ENCODE data around the gene MACROD1.

DNA sequence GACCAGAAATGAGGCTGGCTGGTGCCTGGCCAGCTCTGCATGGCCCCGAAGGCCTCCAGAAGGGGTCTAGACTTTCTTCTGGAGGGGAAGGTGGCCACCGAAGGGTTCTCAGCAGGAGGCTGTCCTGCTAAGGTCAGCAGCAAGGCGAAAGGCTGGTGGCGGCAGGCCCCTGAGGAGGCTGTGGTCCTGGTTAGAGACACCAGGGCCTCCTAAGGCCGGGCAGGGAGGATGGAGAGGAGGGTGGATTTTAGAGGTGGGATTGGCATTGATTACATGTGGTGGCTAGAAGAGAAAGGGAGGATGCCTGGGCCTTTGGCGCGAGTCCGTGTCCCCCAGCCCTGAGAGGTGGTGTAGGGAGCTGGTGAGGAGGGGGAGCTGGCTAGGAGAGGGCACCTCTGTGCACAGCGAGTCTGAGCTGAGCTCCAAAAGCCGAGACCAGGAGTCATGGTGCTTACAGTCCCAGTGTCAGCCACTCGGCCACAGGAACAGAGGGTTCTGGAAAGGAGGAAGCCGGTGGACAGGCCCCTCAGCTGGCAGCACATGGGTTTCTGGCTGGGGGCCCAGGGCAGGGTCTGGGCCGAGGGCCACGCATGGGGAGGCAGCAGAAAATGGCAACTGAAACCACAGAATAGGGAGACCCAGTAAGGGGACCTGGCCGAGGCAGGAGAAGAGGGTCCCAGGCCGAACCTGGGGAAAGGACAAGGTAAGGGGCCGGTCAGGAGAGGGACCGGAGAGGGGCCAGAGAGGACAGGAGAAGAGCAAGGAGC, 43.1 kb upstream of the MACROD1 start:
- no peak for TF ChIP-seq GATA3 (IDR thresholded peaks at IDR 0.05; ENCODE audit: low read depth, low read length)
- TF ChIP-seq GATA2 (IDR thresholded peaks at IDR 0.05; ENCODE audit: low read depth, low read length) = no peak
